ENCODE measurements around the gene ALAS1. TPM values are rescaled to one million over a fixed set of nuclear protein-coding genes. Genes with fewer than 3 reads are reported as not detected.

ALAS1 gene
- total RNA-seq, 1 experiment from 2014 or later: 69.5 TPM

DNA sequence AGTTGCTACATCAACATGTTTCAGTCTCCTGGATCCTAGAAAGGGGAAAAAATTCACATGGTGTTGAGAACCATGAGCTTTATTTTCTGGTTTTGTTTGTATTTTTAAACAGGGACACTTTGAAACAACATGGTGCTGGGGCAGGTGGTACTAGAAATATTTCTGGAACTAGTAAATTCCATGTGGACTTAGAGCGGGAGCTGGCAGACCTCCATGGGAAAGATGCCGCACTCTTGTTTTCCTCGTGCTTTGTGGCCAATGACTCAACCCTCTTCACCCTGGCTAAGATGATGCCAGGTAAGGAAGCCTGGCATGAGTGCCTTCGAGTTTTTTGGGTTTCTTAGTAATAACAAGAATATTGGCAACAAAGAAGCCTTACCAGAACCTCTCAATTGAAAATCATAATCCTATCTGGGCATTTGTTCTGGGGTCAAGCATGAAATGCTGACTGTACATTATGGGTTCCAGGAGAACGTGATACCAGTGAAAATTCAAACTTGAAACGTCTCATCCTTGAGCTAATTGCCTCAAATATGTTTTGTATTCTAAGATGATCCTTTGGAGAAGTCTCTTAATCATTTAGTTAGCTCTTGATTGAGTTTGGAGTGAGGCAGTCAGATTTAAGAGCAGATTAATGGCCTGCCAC is 7.9 kb downstream of the ALAS1 start:
- H3K27me3 ChIP-seq (ENCODE audit: low read length): no peaks in the 10 kb centered on the region
- no peak overlapping the region for H3K4me3 ChIP-seq (ENCODE audit: low read length)
- no TSS peak for BruUV-seq (replicated peaks)
- no peak for TF ChIP-seq EZH2 (IDR thresholded peaks at IDR 0.05; ENCODE audit: low read length, unreplicated experiment)
- peaks cover 14% of the 10 kb centered on the region; the same call in 1 of the 2 replicates for H3K79me2 ChIP-seq (ENCODE audit: low read length)
- ATAC-seq (peak; percentile 55), DNase-seq (peak; percentile 95)
- intact Hi-C loops (cut with micrococcal nuclease): loop anchor here (2.0 kb wide), 1 partner anchor 35 kb away; no protein-coding TSS in a partner anchor
- H3K27ac ChIP-seq (ENCODE audit: low read length): peak overlapping the region; percentile 88
- H3K9me2 ChIP-seq (replicated peaks; ENCODE audit: low read length): no peaks in the 10 kb centered on the region
- no peaks in the 10 kb centered on the region for H4K20me1 ChIP-seq (ENCODE audit: low read length)
- H2AFZ ChIP-seq (ENCODE audit: low read length): no peak overlapping the region
- peaks cover 5% of the 10 kb centered on the region for H3F3A ChIP-seq (ENCODE audit: low read length, unreplicated experiment)
- H3K4me2 ChIP-seq (ENCODE audit: low read length): peak overlapping the region; percentile 47
- CTCF ChIA-PET: interaction anchor here (1.1 kb wide), 1 partner anchor 13 kb away, joined by 3 read pairs; no protein-coding TSS in a partner anchor
- peak overlapping the region; percentile 35 for H3K9ac ChIP-seq (ENCODE audit: low read length)
- POLR2A ChIA-PET (ENCODE audit: unreplicated experiment): interaction anchor here (0.5 to 0.6 kb wide), 3 partner anchors 12 to 153 kb away, joined by 3 to 11 read pairs (median 4); no protein-coding TSS in a partner anchor
- H3K36me3 ChIP-seq (ENCODE audit: low read depth, low read length): peaks cover 87% of the 10 kb centered on the region
- no peaks in the 10 kb centered on the region for H3K9me3 ChIP-seq (ENCODE audit: low read length)
- peaks cover 45% of the 10 kb centered on the region for H3K4me1 ChIP-seq (ENCODE audit: insufficient read depth, low read length)

DNA sequence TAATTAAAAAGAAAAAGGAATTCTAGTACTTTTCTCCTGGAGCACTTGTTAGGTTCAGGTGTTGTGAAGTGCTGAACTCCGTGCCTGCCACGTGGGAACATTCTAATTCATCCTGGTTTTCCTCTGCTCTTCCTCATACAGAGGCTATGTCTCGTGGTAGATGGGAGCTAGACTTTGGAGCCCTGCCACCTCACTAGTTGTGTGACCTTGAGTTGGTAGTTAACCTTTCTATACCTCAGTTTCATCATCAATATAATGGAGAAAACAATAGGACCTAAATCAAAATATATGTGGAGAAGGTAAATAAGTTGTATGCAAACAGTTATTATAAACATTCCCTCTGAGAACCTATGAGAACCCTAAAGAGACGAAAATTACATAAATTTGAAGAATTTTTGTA is 10.6 kb downstream of the ALAS1 start:
- Histone ChIP-seq H2AFZ (ENCODE audit: low read length) (no peak overlapping the region), H3K36me3 (ENCODE audit: low read depth, low read length) (peaks cover 88% of the 10 kb centered on the region), H3F3A (ENCODE audit: low read length, unreplicated experiment) (peaks cover 5% of the 10 kb centered on the region), H3K4me1 (ENCODE audit: insufficient read depth, low read length) (peaks cover 43% of the 10 kb centered on the region), H3K4me3 (ENCODE audit: low read length) (no peak overlapping the region), H3K9ac (ENCODE audit: low read length) (no peak overlapping the region), H3K27ac (ENCODE audit: low read length) (no peak overlapping the region), H3K9me2 (replicated peaks; ENCODE audit: low read length) (no peaks in the 10 kb centered on the region), H3K4me2 (ENCODE audit: low read length) (no peak overlapping the region), H3K79me2 (ENCODE audit: low read length) (0 out of 2 replicates have a peak, but pooled peaks cover 13% of the 10 kb centered on the region), H3K9me3 (ENCODE audit: low read length) (no peaks in the 10 kb centered on the region), H3K27me3 (ENCODE audit: low read length) (no peaks in the 10 kb centered on the region), H4K20me1 (ENCODE audit: low read length) (no peaks in the 10 kb centered on the region)
- no peak for TF ChIP-seq EZH2phosphoT487 (IDR thresholded peaks at IDR 0.05; ENCODE audit: borderline replicate concordance, low read length)
- no peak for TF ChIP-seq EZH2 (IDR thresholded peaks at IDR 0.05; ENCODE audit: low read length, unreplicated experiment)
- TF ChIP-seq, protein P1, sequence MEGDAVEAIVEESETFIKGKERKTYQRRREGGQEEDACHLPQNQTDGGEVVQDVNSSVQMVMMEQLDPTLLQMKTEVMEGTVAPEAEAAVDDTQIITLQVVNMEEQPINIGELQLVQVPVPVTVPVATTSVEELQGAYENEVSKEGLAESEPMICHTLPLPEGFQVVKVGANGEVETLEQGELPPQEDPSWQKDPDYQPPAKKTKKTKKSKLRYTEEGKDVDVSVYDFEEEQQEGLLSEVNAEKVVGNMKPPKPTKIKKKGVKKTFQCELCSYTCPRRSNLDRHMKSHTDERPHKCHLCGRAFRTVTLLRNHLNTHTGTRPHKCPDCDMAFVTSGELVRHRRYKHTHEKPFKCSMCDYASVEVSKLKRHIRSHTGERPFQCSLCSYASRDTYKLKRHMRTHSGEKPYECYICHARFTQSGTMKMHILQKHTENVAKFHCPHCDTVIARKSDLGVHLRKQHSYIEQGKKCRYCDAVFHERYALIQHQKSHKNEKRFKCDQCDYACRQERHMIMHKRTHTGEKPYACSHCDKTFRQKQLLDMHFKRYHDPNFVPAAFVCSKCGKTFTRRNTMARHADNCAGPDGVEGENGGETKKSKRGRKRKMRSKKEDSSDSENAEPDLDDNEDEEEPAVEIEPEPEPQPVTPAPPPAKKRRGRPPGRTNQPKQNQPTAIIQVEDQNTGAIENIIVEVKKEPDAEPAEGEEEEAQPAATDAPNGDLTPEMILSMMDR (conservative IDR thresholded peaks at IDR 0.05; ENCODE audit: low read depth, low read length): no peak
- ChIA-PET CTCF (no interaction called here), POLR2A (ENCODE audit: unreplicated experiment) (no interaction called here)
- intact Hi-C loops (cut with micrococcal nuclease): no loop called here
- ATAC-seq: no peak
- DNase-seq: no peak
- TSS peak; percentile 1 for BruUV-seq (replicated peaks)

DNA sequence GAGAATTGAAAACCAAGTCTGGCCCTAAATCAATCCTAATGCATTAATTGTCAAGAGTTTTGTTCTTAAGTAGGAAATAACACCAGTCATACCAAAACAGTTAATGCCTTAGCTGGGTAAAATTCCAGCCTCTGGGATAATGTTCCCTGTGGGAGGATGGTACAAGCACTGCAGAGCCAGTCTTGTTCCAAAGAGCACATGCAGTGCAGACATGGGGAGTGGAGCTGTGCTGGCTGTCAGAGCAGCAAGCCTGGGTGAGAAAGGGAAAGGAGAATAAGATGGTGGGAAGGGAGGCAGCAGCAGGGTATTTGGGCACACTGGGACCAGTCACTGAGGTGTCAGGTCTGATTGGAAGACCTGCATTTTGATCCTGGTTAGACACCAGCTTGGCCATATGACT is 12.1 kb downstream of the ALAS1 start:
- no peak for ATAC-seq
- H3K36me3 ChIP-seq (ENCODE audit: low read depth, low read length): peaks cover 87% of the 10 kb centered on the region
- peak overlapping the region; percentile 53 for H3K27ac ChIP-seq (ENCODE audit: low read length)

More for the DNA sequence above, 12.1 kb downstream of the ALAS1 start:
- Histone ChIP-seq H4K20me1 (ENCODE audit: low read length) (no peaks in the 10 kb centered on the region), H2AFZ (ENCODE audit: low read length) (no peak overlapping the region), H3K4me2 (ENCODE audit: low read length) (peak overlapping the region; percentile 20), H3K9me2 (replicated peaks; ENCODE audit: low read length) (no peaks in the 10 kb centered on the region), H3K4me3 (ENCODE audit: low read length) (no peak overlapping the region), H3K4me1 (ENCODE audit: insufficient read depth, low read length) (peaks cover 31% of the 10 kb centered on the region), H3K9me3 (ENCODE audit: low read length) (no peaks in the 10 kb centered on the region), H3F3A (ENCODE audit: low read length, unreplicated experiment) (peaks cover 5% of the 10 kb centered on the region), H3K9ac (ENCODE audit: low read length) (0 out of 2 replicates have a peak overlapping the region, but pooled peaks have one; percentile 5), H3K27me3 (ENCODE audit: low read length) (no peaks in the 10 kb centered on the region), H3K79me2 (ENCODE audit: low read length) (0 out of 2 replicates have a peak, but pooled peaks cover 13% of the 10 kb centered on the region)
- POLR2A ChIA-PET (ENCODE audit: unreplicated experiment): no interaction called here
- BruUV-seq (replicated peaks): TSS peak; percentile 95
- TF ChIP-seq, protein P1 (conservative IDR thresholded peaks at IDR 0.05; ENCODE audit: low read depth, low read length): no peak
- no peak for TF ChIP-seq EZH2phosphoT487 (IDR thresholded peaks at IDR 0.05; ENCODE audit: borderline replicate concordance, low read length)
- TF ChIP-seq EZH2 (IDR thresholded peaks at IDR 0.05; ENCODE audit: low read length, unreplicated experiment): no peak
- CTCF ChIA-PET: no interaction called here
- DNase-seq: no peak
- intact Hi-C loops (cut with micrococcal nuclease): loop anchor here (10.0 kb wide), 1 partner anchor 155 kb away; the partner anchor contains the start of gene DUSP7

All from PC-3 (cell line).